Dermis blood vessel endothelial cell (primary cell): ENCODE results near the gene EPS15. TPM values are rescaled to one million over a fixed set of nuclear protein-coding genes. Genes with fewer than 3 reads are reported as not detected.
"Not testable (repeated sequence)": the region's sequence is repeated elsewhere in the genome, so short reads cannot be mapped to it uniquely, and the experiment has no call there.

ENCODE experiments used
- DNase-seq: peaks from one replicate; pipeline ENCODE4 v3.0.0; 2010
- total RNA-seq: library from RNA; depleted of rRNA; stranded (reverse); fragments of >200 nt; gene quantifications from 2 replicates; pipeline ENCODE4 v1.2.3, GENCODE V29; 2014

Gene EPS15
- total RNA-seq, 1 donor from 2014 or later, result 112 TPM

DNA sequence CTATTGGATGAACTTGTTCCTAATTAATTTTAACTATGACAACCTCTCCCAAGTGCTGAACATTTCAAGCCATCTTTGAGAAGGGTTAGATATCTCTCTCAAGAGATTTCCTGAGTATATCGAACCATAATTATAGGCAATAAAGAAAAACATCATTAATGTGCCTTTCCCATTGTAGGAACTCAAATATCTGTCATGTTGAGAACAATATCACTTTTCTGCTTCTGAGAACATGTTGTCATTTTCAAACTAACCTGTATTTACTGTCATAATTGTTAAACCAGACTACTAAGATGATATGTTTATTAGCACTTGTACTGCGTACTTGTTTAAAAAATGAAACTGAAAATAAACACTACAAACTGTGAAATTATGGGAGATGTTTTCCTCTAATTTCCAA is 4.3 kb downstream of the EPS15 start:
- DNase-seq, result no peak

- DNase-seq, result peak; percentile 32
Observed at GRCh38 chr1:51512606-51513005, 6.5 kb downstream of the EPS15 start.

- no peak for DNase-seq
Observed at GRCh38 chr1:51512120-51512519, 6.9 kb downstream of the EPS15 start.

DNA sequence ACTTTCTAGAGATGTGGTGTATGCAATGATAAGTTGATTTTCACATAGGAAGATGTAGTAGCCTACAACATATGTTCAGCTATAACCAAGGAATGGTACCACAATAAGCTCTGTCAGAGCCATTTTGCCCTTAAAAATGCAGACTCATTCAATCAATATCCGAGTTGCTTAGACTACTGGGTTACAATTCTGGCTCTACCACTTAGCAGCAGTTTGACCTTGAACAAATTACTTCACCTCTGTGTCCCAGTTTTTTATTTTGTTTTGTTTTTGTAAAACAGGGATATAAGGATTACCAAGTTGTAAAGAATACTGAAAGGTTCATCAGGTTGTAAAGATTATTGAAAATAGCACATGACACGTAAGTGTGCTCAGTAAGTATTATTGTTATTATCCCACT is 9.3 kb downstream of the EPS15 start:
- DNase-seq, result no peak

DNA sequence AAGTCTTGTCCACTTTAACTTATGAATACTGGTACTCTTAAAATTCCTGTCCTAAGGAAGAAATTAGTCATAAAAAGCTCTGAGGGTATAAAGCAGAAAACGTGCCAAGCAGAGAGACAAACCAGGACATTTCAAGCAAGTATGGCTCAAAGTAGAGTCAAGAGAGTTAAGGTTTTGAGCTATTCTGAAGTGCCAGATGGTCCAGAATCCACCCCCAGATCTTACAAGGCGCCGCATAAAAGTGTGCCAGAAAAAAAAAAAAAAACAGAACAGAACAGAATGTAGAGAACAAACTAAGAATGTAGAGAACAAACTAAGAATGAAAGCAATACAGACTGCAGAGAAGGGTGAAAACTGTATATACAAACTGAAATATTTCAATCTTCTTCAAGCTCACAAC is 12.5 kb downstream of the EPS15 start:
- DNase-seq, result peak; percentile 34

- no peak for DNase-seq
Observed at GRCh38 chr1:51504806-51505525, 14.1 kb downstream of the EPS15 start.

DNA sequence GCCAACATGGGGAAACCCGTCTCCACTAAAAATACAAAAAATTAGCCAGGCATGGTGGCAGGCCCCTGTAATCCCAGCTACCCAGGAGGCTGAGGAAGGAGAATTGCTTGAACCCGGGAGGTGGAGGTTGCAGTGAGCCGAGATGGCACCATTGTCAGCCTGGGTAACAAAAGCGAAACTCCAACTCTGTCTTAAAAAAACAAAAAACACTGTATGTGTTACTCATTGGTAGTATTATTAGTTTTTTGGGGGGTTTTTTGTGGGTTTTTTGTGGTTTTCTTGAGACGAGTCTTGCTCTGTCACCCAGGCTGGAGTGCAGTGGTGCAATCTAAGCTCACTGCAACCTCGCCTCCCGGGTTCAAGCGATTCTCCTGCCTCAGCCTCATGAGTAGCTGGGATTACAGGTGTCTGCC is 17.8 kb downstream of the EPS15 start:
- DNase-seq, result not testable (repeated sequence)

- no peak for DNase-seq
Observed at GRCh38 chr1:51499694-51500093, 19.4 kb downstream of the EPS15 start.

DNA sequence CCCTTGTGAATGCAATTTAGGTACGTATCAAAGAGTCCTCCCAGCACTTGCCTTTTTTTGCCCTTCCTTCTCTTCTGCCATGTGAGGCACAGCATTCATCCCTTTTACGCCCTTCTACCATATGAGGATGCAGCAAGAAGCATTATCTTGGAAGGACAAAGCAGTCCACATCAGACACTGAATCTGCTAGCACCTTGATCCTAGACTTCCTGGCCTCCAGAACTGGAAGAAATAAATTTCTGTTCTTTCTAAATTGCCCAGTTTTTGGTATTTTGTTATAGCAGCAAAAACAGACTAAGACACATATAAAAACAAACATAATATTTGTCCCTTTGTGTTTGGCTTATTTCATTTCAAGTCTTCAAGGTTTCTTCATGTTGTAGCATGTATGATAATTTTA is 20.1 kb downstream of the EPS15 start:
- DNase-seq, result no peak

DNA sequence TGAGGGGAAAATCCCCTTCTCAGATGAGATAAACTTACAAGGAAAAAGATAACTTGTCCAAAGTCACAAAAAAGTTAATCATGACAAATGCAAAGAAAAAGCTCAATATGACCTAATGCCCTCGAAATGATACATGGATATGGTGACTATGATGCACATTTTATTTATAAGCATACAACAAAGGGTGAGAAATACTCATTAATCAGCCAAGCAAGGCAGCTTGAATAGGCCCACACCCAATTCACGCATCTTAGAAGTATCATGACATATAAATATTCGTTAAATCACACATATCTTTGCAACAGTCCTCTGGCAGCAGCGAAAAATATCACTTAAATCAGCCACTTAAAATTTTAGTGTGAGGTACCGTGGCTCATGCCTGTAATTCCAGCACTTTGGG is 21.7 kb downstream of the EPS15 start:
- DNase-seq, result no peak

- no peak for DNase-seq
Observed at GRCh38 chr1:51494138-51494830, 24.8 kb downstream of the EPS15 start.

DNA sequence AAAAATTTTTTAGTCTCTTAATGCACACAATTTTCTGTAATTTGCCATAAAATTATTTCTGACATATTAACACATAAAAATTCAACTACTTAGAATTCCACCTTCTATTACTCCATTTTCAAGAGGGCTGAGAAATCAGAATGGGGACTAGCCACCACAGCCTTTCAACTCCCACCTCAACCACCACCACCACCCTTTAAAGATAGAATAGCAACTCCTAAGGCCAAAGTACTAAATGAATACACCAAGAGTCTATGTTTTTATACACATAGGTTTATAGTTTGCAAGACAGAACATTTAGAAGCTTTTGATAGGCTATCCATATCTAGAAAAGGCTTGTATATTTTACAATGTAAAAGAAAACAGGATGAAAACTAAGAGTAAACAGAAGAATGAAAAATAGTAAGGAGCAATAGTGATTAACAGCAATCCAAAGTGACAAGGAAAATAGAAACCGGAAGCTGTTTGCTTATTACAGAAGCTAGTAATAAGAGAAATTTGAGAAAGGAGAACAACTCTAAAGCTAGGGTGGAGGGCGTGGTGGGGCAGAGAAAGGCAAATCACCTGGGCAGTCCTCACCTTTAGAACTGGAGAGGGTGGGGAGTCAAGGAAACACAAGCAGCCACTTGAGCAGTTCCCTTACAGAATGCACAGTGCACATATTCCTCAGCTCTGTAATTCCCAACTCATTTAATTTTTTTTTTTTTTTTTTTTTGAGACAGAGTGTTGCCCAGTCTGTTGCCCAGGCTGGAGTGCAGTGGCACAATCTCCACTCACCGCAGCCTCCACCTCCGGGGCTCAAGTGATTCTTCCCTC is 27.7 kb downstream of the EPS15 start:
- DNase-seq, result no peak

DNA sequence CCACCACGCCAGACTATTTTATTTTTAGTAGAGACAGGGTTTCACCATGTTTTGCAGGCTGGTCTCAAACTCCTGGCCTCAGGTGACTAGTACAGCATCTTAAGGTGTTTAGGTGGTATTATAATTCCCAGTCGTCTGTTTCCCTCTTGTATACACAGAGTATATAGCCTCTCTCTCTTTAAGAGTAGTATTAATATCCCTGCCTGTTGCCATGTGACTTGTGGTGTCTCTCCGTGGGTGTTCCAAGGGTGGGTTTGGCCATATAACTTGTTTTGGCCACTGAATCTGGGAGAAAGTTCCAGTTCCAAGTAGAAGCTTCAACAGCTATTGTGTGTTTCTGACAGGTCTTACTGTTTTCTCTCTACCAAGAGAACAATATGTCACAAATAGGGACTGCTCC is 29.6 kb downstream of the EPS15 start:
- no peak for DNase-seq

DNA sequence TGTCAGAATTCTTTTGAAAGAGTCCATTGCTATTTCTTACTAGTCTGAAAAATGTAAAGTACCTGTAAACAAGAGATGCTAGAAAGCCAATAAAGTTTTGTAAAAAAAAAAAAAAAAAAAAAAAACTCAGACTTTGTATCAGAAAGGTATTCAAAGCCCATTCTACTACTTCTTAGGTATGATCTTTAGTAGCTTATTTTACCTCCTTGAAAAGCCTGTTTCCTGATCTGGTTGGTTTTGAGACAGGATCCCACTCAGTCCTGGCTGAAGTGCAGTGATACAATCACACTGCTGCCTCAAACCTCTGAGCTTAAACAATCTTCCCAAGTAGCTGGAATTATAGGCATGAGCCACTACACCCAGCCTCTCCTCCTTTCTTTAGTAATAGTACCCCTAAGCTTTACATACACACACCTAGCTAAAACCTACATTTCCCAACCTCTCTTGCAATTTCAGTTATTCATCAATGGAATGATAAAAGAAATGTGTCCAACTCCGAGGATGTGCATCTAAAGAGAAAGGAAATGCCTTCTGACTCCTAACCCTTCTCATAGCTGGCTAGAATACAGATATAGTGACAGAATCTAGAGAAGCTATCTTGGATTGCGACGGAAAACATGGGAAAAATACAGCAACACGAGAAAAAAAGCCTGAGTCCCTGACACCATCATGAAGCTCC is 30.6 kb downstream of the EPS15 start:
- peak; percentile 30 for DNase-seq

DNA sequence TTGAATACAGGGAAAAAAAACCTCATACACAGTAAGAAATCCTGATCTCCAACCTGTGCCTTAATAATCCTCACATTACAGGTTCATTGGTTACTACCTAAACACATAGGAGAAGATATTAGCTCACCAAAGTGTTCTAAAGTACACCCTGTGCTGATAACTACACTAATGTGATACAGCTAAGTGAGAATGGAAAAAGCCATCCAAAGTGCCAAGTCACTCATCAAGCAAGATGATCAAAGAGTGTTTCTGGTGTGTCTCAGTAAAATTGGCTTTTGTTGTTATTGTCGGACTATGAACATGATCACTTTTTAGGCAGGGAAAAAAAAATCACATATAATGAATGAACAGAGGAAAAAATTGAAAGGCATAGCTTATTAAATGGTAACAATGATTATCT is 31.4 kb downstream of the EPS15 start:
- DNase-seq, result no peak

- DNase-seq, result no peak
Observed at GRCh38 chr1:51484591-51484990, 34.5 kb downstream of the EPS15 start.

GRCh38 chr1:51482881-51483280 is 36.2 kb downstream of the EPS15 start:
- DNase-seq, result no peak

DNA sequence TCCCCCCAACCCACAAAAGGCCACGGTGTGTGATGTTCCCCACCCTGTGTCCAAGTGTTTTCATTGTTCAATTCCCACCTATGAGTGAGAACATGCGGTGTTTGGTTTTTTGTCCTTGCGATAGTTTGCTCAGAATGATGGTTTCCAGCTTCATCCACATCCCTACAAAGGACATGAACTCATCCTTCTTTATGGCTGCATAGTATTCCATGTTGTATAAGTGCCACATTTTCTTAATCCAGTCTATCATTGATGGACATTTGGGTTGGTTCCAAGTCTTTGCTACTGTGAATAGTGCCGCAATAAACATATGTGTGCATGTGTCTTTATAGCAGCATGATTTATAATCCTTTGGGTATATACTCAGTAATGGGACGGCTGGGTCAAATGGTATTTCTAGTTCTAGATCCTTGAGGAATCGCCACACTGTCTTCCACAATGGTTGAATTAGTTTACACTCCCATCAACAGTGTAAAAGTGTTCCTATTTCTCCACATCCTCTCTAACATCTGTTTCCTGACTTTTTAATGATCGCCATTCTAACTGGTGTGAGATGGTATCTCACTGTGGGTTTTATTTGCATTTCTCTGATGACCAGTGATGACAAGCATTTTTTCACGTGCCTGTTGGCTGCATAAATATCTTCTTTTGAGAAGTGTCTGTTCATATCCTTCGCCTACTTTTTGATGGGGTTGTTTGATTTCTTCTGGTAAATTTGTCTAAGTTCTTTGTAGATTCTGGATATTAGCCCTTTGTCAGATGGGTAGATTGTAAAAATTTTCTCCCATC is 44.0 kb downstream of the EPS15 start:
- DNase-seq, result peak; percentile 52

DNA sequence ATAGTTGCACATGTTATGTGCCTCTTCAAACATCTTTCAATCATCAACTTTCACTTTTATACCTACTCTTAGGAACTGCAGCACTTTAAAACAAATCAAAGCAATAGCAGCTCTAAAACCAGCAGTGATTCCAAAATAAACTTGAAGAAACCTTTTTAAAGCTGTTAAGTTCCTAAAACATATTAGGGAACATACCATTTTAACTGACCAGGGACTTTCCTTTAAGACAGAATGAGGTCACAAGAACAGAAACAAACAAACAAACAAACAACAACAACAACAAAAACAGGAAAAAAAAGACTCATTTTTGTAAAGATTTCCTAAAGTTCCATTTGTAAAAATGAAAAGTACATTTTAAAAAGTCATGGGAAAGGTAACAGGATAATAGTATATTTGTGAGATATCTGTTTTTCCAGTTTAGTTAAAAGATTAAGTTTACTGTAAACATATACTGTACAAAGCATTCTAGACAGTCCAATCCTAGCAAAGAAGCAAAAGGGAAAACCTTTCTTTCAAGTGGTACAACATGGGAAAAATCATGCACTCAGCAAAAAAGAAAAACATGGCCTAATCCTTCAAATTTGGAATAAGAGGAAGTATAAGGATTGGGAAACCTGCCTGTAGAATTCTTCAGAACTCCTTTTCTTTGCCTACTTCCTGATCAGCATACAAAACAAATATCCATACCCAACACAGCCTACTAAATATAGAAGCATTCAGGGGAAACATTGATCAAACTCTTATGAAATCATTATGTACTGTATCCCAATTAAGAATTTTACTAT is 45.5 kb downstream of the EPS15 start:
- no peak for DNase-seq

GRCh38 chr1:51472359-51472758 is 46.7 kb downstream of the EPS15 start:
- peak; percentile 21 for DNase-seq

DNA sequence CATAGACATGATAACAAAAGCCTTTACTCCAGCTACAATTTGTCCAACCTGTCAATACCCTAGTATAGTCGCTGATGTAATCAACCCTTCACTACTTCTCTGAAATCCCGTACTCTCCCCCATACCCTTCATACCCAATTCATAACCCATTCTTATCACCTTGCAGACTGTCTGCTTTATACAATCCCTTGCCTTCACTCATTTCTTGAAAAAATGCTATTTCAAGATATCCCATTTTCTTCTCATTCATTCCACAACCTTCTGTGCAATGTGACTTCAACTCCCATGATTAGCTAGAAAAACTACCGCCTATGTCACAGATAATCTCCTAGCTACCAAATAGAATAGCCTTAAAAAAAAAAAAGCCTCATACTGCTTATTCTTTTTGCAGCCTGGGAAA is 49.5 kb downstream of the EPS15 start:
- no peak for DNase-seq
